ENCODE results near the gene SLC43A3.

SLC43A3 gene

DNA sequence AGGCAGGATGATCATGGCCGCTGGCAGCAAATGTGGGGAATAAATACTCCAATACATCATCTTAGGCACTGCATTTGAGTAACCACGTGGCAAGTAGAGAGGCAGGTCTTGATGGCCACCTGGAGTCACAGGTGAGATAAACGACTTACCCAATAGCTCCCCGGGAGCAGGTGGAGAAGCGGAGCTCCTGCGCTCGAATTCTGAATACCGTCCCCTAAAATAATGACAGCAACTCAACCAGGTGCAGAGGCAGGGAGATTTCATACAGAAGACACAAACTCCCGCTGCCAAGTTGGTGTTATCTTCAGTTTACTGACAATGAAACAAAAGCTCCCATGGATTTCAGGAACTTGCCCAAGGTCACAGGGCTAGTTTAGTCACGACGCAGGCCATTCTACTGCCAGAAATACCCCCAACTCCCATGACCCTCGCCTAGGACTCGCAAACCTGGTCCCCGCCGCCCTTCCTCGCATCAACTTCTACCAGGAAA is 437 bp downstream of the SLC43A3 start:
- DNase-seq = no peak

DNA sequence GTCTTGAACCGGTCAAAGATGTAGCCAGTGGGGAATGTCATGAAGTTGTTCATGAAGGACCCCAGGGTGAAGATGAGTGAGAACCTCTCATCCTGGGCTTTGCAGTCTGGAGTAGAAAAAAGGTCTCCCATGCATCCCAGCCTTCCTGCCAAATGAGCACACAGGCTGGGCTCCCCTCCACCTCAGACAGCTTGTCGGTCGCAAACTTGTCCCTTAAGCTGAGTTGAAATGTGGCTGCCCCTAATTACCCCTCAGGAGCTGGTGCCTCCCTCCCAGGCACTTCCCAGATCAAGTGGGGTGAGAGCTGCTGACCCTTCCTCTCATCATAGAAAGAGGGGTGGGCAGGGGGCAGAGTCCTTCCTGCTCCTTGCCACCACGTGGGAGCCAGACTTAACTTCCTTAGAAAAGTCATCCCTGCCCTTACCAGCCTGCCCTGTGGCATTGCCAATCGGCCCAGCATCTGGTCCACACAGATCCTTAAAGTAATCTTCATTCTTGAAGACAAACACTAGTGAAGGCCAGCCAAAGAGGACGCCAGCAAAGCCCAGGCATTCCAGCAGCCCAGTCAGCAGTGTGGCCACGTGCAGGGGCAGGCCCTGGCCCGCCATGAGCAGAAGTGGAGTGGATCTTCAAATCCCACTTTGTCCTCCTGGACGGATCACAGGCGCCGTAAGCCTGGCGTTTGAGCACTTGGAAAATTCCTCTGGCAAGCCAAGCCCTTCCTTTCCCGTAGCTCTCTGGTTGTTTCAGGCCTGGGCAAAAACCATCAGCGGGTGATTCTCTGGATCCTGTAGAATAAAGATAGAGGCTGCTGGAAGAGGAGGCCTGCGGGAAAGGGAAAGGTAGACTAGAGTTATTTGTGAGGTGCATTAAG is 1.1 kb downstream of the SLC43A3 start:
- DNase-seq = no peak

DNA sequence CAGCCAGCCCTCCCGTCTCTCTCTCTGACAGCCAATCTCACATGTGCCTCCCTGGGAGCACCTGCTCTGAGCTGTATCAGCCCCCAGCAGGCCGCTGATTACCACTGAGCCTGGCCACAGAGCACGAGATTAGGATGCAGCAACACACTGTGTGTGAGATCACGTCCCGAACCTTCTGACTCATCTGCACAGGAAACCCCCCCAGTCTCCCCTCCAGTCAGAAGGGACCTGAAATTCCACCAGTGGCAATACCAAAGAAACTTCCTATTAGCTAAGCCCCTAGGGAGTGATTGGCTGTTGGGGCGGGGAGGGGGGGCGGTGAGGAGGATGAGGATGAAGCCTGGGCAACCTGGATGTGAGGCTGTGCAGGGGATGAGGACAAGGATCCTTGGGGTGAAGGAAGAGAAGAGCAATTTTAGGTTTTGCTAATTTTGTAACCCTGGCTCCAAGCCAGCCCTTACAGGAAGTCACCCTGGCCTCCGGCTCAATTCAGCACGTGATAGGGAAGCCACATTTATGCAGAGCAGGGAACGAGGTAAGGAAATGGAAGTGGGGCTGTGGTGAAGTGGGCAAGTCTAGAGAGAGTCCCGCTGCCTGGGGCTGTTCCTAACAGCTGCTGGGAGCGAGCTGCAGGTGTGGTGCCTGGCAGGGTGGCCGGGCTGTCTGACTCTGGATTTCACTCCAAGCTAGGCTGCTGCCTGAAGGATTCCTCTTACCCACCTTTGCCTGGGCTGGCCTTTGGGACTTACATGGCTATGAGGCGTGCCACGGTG is 1.9 kb downstream of the SLC43A3 start:
- peak; percentile 99 for DNase-seq

DNA sequence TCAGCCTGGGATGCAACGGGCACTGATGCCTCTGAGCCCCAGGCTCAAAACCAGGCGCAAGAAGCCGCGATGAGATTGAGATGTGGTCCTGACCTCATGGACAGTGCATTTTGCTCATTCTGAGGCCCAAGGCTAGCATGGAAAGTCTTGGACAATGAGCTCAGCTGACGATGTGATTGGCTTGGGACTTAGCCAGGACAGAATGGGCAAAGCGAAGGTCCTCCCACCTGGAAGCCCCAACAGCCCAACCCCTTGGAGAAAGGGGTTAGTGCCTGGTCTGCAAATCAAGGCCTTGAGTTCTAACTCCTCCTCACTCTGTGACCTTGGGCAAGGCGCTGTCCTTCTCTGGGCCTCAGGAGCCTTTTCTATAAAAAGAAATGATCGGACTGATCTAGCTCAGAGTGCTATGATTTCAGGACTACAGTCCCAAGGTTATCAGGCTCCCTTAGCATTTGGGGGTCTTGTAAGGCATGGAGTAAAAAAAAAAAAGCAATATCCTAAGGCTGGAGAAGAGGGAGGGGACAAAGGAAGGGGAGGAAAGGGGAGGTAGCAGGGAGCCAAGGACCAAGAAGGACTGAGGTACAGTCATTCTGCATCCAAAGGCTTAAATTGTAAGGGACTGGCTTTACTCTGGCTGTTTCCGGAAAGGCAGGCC is 2.7 kb downstream of the SLC43A3 start:
- DNase-seq = no peak

DNA sequence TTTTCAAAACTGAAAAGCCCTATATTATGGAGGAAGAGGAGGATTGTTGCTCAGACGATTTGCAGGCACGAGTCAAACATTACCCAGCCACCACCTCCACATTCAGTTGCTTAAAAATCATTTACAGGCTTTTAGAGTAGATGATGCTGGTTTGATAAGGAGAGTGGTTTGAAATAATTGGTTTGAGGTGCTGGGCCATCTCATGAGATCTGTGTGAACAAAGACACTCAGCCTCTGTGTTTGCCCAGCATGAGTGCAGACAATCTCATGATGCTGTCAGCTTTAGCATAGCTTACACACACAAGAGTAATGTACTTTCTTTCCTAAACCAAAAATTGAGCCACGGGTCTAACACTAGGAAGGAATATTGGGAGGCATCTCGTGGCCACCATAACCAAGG is 4.3 kb downstream of the SLC43A3 start:
- no peak for DNase-seq

DNA sequence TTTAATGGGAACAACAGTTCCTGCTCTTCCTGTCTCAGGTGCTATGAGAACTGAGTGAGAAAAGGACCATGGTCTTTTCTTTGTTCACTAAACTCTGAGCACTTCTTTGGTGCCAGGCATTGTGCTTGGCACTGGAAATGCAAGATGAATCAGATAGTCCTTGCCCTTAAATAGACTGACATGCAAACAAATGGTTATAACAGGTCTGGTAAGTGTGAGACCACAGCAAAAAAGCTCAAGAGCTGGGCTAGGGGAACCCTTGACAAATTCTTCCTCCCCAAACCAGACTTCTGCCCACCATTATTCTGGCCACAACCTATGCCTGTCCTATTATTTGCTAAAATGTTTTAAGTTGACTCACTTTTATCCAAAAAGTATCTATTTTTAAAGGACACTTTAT is 5.1 kb downstream of the SLC43A3 start:
- no peak for DNase-seq

DNA sequence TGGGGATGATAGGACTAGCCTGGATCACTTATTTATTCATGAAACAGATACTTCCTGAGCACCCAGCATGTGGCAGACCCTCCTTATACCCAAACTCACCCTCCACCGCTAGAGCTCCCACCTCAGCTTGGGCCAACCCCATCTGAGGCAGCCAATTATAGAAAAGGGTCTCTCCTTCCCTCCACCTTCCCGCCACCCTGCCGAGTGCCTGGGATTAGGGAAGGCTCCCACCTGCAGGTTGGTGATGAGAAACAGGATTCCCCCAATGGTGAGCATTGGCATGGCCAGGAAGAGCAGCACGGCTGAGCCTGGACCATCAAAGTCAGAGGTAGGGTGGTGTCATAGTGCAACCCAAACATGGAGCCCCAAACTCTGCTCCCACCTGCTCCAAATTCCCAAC is 5.9 kb downstream of the SLC43A3 start:
- no peak for DNase-seq

DNA sequence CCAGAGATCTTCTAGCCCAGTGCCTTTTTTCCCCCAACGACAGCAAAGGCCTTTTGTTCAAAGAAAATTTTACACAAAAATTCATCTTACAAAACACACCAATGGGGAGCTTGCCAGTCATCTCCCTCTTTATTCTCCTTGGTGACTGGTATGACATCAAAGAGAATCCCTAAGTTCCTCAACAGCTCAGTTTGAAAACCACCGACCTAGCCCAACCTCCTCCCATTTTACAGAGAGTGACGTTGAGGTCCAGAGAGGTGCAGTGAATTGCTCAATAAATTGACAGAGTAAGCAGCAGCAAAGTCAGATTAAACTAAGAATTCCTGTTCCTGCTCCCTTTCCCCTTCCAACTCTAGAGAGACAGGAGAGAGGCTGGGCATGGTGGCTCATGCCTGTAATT is 7.8 kb downstream of the SLC43A3 start:
- no peak for DNase-seq

DNA sequence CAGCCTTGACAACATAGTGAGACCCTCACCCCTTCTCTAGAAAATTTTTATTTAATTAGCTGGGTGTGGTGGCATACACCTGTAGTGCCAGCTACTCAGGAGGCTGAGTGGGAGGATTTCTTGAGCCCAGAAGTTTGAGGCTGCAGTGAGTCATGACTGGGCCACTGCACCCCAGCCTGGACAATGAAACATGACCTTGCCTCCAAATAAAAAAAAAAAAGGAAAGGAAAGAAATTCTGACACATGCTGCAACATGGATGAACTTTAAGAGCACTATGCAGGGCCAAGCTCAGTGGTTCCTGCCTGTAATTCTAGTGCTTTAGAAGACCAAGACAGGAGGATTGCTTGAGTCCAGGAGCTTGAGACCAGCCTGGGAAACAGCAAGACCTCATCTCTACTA is 8.8 kb downstream of the SLC43A3 start:
- DNase-seq = no peak

DNA sequence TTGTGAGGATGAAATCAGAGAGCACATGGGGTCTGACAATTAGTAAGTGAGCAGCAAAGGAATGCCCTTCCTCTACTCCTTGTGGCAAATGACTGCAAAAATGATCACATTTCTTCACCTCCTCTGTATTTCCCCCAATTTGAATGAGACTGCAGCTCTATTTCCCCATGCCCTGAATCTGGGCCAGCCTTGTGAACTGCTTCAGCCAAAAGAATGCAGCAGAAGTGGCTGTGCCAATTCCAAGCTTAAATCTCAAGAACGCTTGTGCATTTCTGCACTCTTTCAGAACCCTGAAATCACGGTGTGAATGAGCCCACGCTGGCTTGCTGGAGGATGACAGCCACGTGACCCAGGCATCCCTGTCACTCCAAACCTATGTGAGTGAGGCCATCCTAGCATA is 9.9 kb downstream of the SLC43A3 start:
- DNase-seq = no peak

DNA sequence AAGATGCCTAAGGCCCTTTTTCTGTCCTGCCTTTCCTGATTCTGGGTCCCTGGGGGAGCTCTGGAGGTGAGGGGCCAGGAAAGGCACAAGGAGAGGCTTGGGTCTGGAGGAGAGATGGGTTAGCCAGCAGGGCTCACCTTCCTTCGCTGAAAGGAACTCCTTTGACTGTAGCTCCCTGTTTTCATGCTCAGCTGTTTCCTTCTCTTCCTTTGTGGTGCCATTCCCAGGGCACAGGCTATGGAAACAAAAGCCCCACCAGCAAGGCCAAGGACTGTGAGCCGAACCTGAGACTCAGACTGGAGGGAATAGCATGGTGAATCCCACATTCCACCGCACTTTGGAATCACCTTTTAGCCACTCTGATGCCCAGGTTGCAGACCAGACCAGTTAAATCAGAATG is 10.5 kb downstream of the SLC43A3 start:
- DNase-seq = no peak

DNA sequence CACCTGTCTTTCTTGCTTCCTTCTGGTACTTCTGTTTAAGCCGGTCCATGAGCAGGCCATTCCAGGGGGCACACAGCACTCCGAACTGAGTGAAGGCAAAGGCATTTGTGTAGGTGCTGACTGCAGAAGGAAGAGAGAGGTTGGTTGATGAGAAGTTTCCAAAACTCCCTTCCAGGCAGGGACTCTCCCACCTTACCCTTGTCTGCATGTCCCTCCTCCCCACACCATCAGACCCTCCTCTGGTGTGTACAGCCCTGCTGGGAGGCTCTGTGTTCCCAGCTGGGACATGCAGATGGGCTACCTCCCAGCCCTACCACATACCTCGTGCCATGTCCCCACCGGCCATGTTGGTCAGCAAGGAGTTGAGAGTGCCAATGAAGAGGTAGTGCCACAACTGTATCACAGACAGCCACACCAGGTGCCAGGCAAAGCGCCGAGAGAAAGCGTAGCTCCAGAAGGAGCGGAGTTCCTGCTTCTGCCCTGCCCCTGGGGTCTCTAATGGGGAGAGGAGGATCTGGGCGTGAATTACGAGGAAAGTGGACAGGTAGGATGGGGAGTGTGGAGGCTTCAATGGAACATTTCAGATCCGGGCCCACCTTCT is 12.2 kb downstream of the SLC43A3 start:
- no peak for DNase-seq

DNA sequence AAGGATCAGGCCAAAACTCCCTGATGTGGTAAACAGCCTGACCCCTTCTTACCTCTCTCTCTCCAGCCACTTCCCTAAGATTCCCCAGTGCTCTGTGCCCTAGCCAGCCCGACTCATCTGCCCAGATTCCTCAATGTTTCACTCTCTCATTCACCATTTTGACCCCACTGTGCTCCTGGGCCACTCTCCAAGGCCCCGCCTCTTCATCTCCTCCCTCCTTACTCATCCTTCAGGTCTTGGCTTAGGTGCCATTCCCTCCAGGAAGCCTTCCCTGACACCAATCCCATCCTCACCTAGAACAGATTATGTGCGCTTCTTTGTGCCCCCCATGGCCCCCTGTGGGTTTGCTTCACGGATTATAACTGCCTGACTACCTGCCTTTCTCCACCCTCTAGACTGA is 13.2 kb downstream of the SLC43A3 start:
- DNase-seq = no peak

DNA sequence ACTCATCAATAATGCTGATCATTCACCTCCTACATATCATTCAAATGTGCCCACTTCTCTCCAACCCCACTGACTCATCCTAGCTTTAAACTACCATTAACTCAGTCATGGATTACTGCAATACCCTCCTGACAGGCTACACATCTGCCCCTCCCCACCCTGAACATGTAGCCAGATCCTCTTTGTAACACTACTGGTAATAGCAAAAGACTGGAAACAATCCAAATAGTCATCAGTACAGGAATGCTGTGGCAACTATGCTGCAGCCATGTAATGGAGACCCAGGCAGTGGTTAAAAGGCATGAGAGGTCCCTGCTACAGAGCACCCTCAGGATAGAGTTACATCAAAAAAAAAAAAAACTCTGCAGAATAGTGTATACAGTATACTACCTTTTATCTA is 16.6 kb downstream of the SLC43A3 start:
- DNase-seq = no peak

DNA sequence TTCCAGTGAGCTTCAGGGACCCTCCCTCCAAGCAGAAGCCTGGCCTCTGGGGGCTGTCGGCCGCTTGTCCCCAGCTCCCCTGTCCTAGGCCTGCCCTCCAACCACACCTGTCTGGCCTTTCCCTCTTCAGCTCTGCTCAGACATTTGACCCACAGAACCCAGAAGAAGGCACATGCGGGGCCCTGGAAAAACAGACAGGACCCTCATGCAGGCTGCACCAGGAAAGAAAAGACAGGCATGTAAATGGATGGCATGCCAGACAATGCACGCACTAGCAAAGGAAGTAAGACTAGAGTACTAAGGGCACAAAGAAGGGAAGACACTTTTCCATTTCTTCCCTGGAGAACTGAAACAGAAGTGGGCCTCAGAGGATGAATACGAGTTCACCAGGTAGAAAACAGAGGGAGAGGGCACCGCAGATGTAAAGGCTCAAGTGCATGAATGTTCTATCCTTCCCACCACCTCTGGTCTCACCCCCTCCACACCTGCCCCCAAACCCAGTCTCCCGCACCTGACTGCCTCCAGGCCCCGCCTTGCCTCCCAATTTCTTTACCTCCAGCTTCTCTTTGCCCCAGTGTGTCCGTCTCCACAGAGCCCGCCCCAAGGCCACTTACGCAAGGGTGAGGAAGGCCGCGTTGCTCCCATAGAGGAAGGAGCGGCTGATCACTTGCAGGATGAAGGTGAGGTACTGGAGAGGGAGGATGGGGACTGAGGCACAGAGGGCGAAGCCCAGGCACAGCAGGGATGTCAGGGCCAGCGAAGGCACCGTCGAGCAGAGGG is 17.4 kb downstream of the SLC43A3 start:
- no peak for DNase-seq

DNA sequence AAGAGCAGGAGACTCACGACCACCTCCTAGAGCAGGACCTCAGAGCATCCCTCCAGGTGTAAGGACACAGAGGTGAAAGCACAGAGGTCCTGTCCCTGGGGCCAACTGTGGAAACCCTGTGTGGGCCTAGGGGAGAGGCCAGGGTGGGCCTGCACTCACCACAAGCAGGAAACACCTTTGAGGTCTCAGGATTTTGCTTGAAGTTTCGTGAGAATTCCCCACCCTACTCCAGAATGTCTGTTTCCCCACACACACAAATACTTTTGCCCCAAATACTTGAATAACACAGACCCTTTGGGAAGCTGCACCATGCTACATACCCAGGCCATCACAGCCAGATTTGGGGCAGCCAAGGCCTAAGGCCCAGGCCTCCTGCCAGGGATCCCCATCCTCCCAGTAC is 18.1 kb downstream of the SLC43A3 start:
- DNase-seq = no peak

DNA sequence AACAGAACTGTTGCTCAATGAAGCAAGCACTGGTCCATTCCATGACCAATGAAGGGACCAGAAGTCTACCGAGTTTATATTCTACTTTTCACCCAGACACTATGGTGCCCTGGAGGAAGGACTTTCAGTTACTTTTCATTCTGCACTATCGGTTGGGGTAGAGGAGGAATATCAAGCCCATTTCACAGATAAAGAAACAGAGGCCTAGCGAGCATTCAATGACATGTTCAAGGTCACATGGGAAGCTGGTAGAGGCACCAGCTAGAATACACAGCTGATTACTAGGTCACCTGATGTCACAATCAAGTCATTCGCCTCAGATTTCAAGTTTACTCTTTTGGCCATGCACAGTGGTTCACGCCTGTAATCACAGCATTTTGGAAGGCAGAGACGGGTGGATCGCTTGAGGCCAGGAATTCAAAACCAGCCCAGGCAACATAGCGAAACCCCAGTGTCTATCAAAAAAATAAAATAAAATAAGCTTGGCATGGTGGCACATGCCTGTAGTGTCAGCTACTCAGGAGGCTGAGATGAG is 18.9 kb downstream of the SLC43A3 start:
- DNase-seq = no peak

DNA sequence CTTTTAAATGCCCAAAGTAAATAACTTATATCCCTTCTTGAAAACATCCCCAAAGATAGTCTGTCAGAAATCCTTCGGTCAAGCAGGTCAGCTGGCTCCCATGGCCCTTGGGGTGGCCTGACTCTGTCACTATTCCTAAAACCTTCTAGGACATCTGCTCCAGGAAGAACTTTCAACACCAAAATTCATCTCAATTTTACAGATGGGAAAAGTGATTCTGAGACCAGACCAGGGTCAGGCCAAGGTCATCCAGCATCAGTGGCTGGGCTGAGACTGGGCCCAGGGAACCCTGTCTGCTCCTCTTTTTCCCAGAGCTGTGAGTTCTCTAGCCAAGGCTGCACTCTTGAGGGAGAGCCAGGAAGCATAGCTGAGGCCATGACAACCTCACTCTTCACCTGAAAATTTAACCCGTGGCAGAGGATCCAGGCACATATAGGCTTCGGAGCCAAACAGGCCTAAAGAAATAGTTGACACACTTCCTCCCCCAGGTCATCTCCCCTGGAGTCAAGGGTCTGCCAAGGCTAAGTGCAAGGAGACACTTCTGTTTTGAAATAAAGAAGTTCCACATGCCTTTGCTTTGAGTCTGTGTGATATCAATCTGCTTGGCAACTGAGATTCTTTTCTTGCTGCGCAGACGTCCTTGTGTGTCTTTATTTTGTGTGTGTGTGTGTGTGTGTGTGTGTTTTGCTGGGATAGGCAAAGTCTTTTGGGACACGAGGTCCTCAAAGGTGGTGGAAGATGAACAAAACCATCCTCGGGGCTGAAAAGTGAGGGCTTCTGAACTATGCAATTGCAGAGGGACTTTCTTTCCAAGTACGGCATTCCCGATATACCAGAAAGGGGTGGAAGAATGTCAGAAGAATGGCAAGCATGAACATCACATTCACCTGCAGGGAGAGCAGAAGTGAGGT is 19.7 kb downstream of the SLC43A3 start:
- DNase-seq = no peak

DNA sequence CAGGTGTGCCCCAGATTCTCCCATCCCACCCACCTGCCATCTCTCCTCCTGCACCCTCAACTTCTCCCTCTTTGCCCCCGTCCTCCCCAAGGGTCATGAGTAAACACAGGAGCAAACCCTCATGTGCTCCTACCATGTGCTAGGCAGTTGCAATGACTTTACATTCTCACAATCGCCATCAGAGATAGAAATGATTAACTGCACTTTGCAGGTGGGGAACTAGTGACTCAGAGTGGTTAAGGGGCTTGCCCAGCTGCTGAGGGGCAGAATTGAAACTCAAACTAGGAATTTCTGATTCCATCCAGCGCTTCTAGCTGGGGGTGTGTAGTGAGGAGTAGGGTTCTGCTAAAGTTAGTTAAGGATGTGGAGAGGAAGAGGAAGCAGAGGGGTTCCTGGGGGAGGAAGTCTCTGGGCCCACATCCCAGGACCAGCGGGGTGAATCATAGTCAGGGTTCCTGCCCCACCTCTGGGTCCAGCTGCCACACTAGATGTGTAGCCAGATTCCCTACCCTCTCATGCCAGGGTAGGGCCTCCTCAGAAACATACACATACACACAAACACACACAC is 20.5 kb downstream of the SLC43A3 start:
- peak; percentile 58 for DNase-seq

DNA sequence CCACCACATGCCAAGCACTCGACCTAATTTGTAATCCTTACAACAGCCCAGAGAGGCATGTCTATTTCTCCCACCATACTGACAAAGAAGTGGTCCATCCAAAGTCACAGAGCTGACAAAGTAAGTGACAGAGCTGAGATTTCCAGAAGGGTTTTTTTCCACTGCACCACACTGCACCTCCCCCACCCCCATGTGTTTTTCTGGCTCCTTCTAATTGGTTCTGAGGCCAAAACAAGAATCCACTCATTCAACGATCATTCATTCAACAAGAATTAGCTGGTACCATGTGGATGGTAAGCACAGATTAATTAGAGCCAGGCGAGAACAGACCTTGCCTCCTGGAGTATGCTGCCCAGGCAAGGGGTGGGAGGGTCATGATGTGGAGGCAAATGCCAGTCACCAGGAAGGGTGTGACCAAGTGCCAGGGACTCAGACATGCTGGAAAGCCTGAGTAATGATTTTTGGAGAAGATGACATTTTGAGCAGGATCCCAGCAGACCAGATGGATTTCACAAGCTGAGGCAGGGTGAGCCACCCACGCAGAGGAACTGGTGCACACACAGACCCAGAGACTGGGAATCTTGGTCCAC is 21.6 kb downstream of the SLC43A3 start:
- DNase-seq = peak; percentile 14
